ENCODE measurements around the gene AGPAT2. TPM values are rescaled to one million over a fixed set of nuclear protein-coding genes. Genes with fewer than 3 reads are reported as not detected.
"Not testable (repeated sequence)": the region's sequence is repeated elsewhere in the genome, so short reads cannot be mapped to it uniquely, and the experiment has no call there.

The AGPAT2 gene
- total RNA-seq, 1 donor from 2014 or later = 40.5 TPM

- H3K27ac Mint-ChIP-seq = no peak overlapping the region
- H3K4me3 Mint-ChIP-seq (ENCODE audit: low read depth) = no peak overlapping the region
- H3K9me3 Mint-ChIP-seq = no peaks in the 10 kb centered on the region
- intact Hi-C loops (cut with micrococcal nuclease) = no loop called here
- H3K36me3 Mint-ChIP-seq (ENCODE audit: low read depth) = no peaks in the 10 kb centered on the region
- no peak for DNase-seq (ENCODE audit: low spot score)
- no peaks in the 10 kb centered on the region for H3K4me1 Mint-ChIP-seq (ENCODE audit: low read depth)
- peaks cover 14% of the 10 kb centered on the region for H3K27me3 Mint-ChIP-seq (ENCODE audit: low read depth)
Measured at GRCh38 chr9:136640171-136641111, 46.8 kb downstream of the AGPAT2 start.

- H3K27ac Mint-ChIP-seq = no peak overlapping the region
- H3K4me1 Mint-ChIP-seq (ENCODE audit: low read depth) = no peaks in the 10 kb centered on the region
- no peak for DNase-seq (ENCODE audit: low spot score)
- no peaks in the 10 kb centered on the region for H3K27me3 Mint-ChIP-seq (ENCODE audit: low read depth)
- intact Hi-C loops (cut with micrococcal nuclease) = no loop called here
- no peaks in the 10 kb centered on the region for H3K9me3 Mint-ChIP-seq
- H3K4me3 Mint-ChIP-seq (ENCODE audit: low read depth) = no peak overlapping the region
- H3K36me3 Mint-ChIP-seq (ENCODE audit: low read depth) = no peaks in the 10 kb centered on the region
Measured at GRCh38 chr9:136634904-136635303, 52.4 kb downstream of the AGPAT2 start.

GRCh38 chr9:136632491-136633106 lies 54.7 kb downstream of the AGPAT2 start:
- intact Hi-C loops (cut with micrococcal nuclease); H3K27me3 Mint-ChIP-seq (ENCODE audit: low read depth); H3K4me1 Mint-ChIP-seq (ENCODE audit: low read depth); H3K4me3 Mint-ChIP-seq (ENCODE audit: low read depth); H3K27ac Mint-ChIP-seq; DNase-seq (ENCODE audit: low spot score); H3K9me3 Mint-ChIP-seq; H3K36me3 Mint-ChIP-seq (ENCODE audit: low read depth): not testable (repeated sequence)

- H3K9me3 Mint-ChIP-seq; DNase-seq (ENCODE audit: low spot score); H3K36me3 Mint-ChIP-seq (ENCODE audit: low read depth); H3K4me1 Mint-ChIP-seq (ENCODE audit: low read depth); intact Hi-C loops (cut with micrococcal nuclease); H3K27ac Mint-ChIP-seq; H3K4me3 Mint-ChIP-seq (ENCODE audit: low read depth); H3K27me3 Mint-ChIP-seq (ENCODE audit: low read depth): not testable (repeated sequence)
Measured at GRCh38 chr9:136632072-136632471, 55.2 kb downstream of the AGPAT2 start.

- peak; percentile 68 for DNase-seq (ENCODE audit: low spot score)
- Mint-ChIP-seq H3K36me3 (ENCODE audit: low read depth) (no peaks in the 10 kb centered on the region), H3K27ac (no peak overlapping the region), H3K4me3 (ENCODE audit: low read depth) (no peak overlapping the region), H3K27me3 (ENCODE audit: low read depth) (peaks cover 4% of the 10 kb centered on the region), H3K9me3 (no peaks in the 10 kb centered on the region), H3K4me1 (ENCODE audit: low read depth) (no peaks in the 10 kb centered on the region)
- intact Hi-C loops (cut with micrococcal nuclease) = loop anchor here (1.0 kb wide), 1 partner anchor 143 kb away; no protein-coding TSS in a partner anchor
Measured at GRCh38 chr9:136631038-136632000, 55.9 kb downstream of the AGPAT2 start.

- H3K4me3 Mint-ChIP-seq (ENCODE audit: low read depth) = no peak overlapping the region
- H3K27ac Mint-ChIP-seq = no peak overlapping the region
- no peaks in the 10 kb centered on the region for H3K9me3 Mint-ChIP-seq
- intact Hi-C loops (cut with micrococcal nuclease) = no loop called here
- DNase-seq (ENCODE audit: low spot score) = no peak
- H3K4me1 Mint-ChIP-seq (ENCODE audit: low read depth) = no peaks in the 10 kb centered on the region
- no peaks in the 10 kb centered on the region for H3K36me3 Mint-ChIP-seq (ENCODE audit: low read depth)
- H3K27me3 Mint-ChIP-seq (ENCODE audit: low read depth) = peaks cover 4% of the 10 kb centered on the region
Measured at GRCh38 chr9:136630662-136630992, 56.6 kb downstream of the AGPAT2 start.

GRCh38 chr9:136629879-136630661 lies 57.2 kb downstream of the AGPAT2 start:
- no peaks in the 10 kb centered on the region for H3K36me3 Mint-ChIP-seq (ENCODE audit: low read depth)
- DNase-seq (ENCODE audit: low spot score) = peak; percentile 41
- H3K4me3 Mint-ChIP-seq (ENCODE audit: low read depth) = no peak overlapping the region
- peaks cover 4% of the 10 kb centered on the region for H3K27me3 Mint-ChIP-seq (ENCODE audit: low read depth)
- no peaks in the 10 kb centered on the region for H3K9me3 Mint-ChIP-seq
- no peak overlapping the region for H3K27ac Mint-ChIP-seq
- no peaks in the 10 kb centered on the region for H3K4me1 Mint-ChIP-seq (ENCODE audit: low read depth)
- intact Hi-C loops (cut with micrococcal nuclease) = no loop called here

GRCh38 chr9:136629001-136629878 lies 58.0 kb downstream of the AGPAT2 start:
- Mint-ChIP-seq H3K36me3 (ENCODE audit: low read depth) (no peaks in the 10 kb centered on the region), H3K4me3 (ENCODE audit: low read depth) (no peak overlapping the region), H3K9me3 (no peaks in the 10 kb centered on the region), H3K27me3 (ENCODE audit: low read depth) (peaks cover 4% of the 10 kb centered on the region), H3K27ac (no peak overlapping the region), H3K4me1 (ENCODE audit: low read depth) (no peaks in the 10 kb centered on the region)
- intact Hi-C loops (cut with micrococcal nuclease) = no loop called here
- no peak for DNase-seq (ENCODE audit: low spot score)

GRCh38 chr9:136628268-136628667 lies 59.0 kb downstream of the AGPAT2 start:
- no peak overlapping the region for H3K4me3 Mint-ChIP-seq (ENCODE audit: low read depth)
- DNase-seq (ENCODE audit: low spot score) = no peak
- intact Hi-C loops (cut with micrococcal nuclease) = no loop called here
- no peaks in the 10 kb centered on the region for H3K4me1 Mint-ChIP-seq (ENCODE audit: low read depth)
- H3K9me3 Mint-ChIP-seq = no peaks in the 10 kb centered on the region
- peaks cover 4% of the 10 kb centered on the region for H3K27me3 Mint-ChIP-seq (ENCODE audit: low read depth)
- H3K27ac Mint-ChIP-seq = no peak overlapping the region
- no peaks in the 10 kb centered on the region for H3K36me3 Mint-ChIP-seq (ENCODE audit: low read depth)

- peaks cover 4% of the 10 kb centered on the region for H3K27me3 Mint-ChIP-seq (ENCODE audit: low read depth)
- H3K9me3 Mint-ChIP-seq = no peaks in the 10 kb centered on the region
- no peak overlapping the region for H3K4me3 Mint-ChIP-seq (ENCODE audit: low read depth)
- DNase-seq (ENCODE audit: low spot score) = no peak
- no peaks in the 10 kb centered on the region for H3K4me1 Mint-ChIP-seq (ENCODE audit: low read depth)
- H3K36me3 Mint-ChIP-seq (ENCODE audit: low read depth) = no peaks in the 10 kb centered on the region
- no peak overlapping the region for H3K27ac Mint-ChIP-seq
- intact Hi-C loops (cut with micrococcal nuclease) = no loop called here
Measured at GRCh38 chr9:136627703-136628102, 59.6 kb downstream of the AGPAT2 start.

- Mint-ChIP-seq H3K4me1 (ENCODE audit: low read depth) (no peaks in the 10 kb centered on the region), H3K27ac (no peak overlapping the region), H3K9me3 (no peaks in the 10 kb centered on the region), H3K36me3 (ENCODE audit: low read depth) (no peaks in the 10 kb centered on the region), H3K4me3 (ENCODE audit: low read depth) (no peak overlapping the region), H3K27me3 (ENCODE audit: low read depth) (peaks cover 4% of the 10 kb centered on the region)
- DNase-seq (ENCODE audit: low spot score) = no peak
- intact Hi-C loops (cut with micrococcal nuclease) = no loop called here
Measured at GRCh38 chr9:136626740-136627642, 60.3 kb downstream of the AGPAT2 start.

All from activated T-helper 2 cell treated with anti-CD3 and anti-CD28 coated beads, Interferon-gamma antibody, Interleukin-2, Interleukin-4, amounts not matched to agents 10 μg/mL and 5 μg/mL and 100 μg/mL, durations not matched to agents 14 hours and 24 hours and 36 hours (primary cell).